K562 (cell line): ENCODE measurements around the gene MTMR4. TPM values are rescaled to one million over a fixed set of nuclear protein-coding genes. Genes with fewer than 3 reads are reported as not detected.
"Not testable (repeated sequence)": the region's sequence is repeated elsewhere in the genome, so short reads cannot be mapped to it uniquely, and the experiment has no call there.

ENCODE experiments used
- ATAC-seq: fragments of 200-7000 bp; cut with Tn5 transposase; 3 replicates; pipeline ENCODE4 v1.9.1; 2020; ENCODE audit warnings: moderate library complexity
- BruUV-seq: library from RNA; stranded (reverse); fragments of 400-500 nt; replicated peaks from 2 replicates; lab custom pipeline; 2021; lab: Mats Ljungman, UMichigan
- CTCF ChIA-PET: fragments of 300-600 bp; formaldehyde crosslinking; extraction: SDS; loops from one replicate; lab custom pipeline; 2021; ENCODE audit warnings: low intra/inter-chr PET ratio; lab: Yijun Ruan, JAX
- POLR2A ChIA-PET: fragments of 300-600, 350-650 bp; sonication (Branson Sonifier 250); formaldehyde crosslinking; extraction: SDS; loops from one replicate; lab custom pipeline; 2021; ENCODE audit warnings: antibody characterized with exemption, inconsistent platforms; lab: Yijun Ruan, JAX
- DNase-seq, 4 experiments: peaks; one replicate each; pipeline versions ENCODE4 v3.0.0 to v3.0.0-alpha.2; 2011 to 2018; ENCODE audit warnings: low spot score in 3 of 4, mixed read lengths in 3 of 4; ENCODE audit errors: extremely low read depth in 1 of 4
- FAIRE-seq: peaks from 2 replicates; lab custom pipeline; 2011; peaks lifted over from hg19 to GRCh38; lab: Jason Lieb, UNC
- H2AFZ ChIP-seq: 2 replicates; pipeline ENCODE4 v1.6.0; 2011; ENCODE audit warnings: low read depth, low read length, control low read depth, inconsistent platforms
- H3K27ac ChIP-seq: fragments of 200-600 bp; 3 replicates; pipeline ENCODE4 v1.8.0; 2011; ENCODE audit warnings: low read depth, mild to moderate bottlenecking, control low read depth, inconsistent platforms, low read length, moderate library complexity, mixed read lengths; ENCODE audit errors: extremely low read depth
- H3K27me3 ChIP-seq, 2 experiments: fragments of 300-600 bp in 1 of 2; 2 replicates in 1 of 2; 3 replicates in 1 of 2; pipeline versions ENCODE4 v1.6.0 to v1.8.0; 2011; ENCODE audit warnings: inconsistent platforms in 2 of 2, low read length in 2 of 2, mild to moderate bottlenecking in 1 of 2, mixed read lengths in 1 of 2, moderate library complexity in 1 of 2; ENCODE audit not compliant: control insufficient read depth in 2 of 2, insufficient read depth in 2 of 2
- H3K36me3 ChIP-seq: fragments of 300-600 bp; 3 replicates; pipeline ENCODE4 v1.8.0; 2011; ENCODE audit warnings: mild to moderate bottlenecking, low read length, inconsistent platforms; ENCODE audit not compliant: control insufficient read depth, insufficient read depth
- H3K4me1 ChIP-seq, 2 experiments: fragments of 200-600 bp in 1 of 2; replicated peaks in 1 of 2; 2 replicates in 1 of 2; 3 replicates in 1 of 2; pipeline versions ENCODE4 v1.5.1 to v1.8.0; 2011; ENCODE audit warnings: inconsistent platforms in 2 of 2, low read length in 2 of 2, mild to moderate bottlenecking in 1 of 2, mixed read lengths in 1 of 2, moderate library complexity in 1 of 2; ENCODE audit not compliant: control insufficient read depth in 2 of 2, insufficient read depth in 2 of 2
- H3K4me2 ChIP-seq: 2 replicates; pipeline ENCODE4 v1.6.1; 2011; ENCODE audit warnings: low read length, control low read depth, inconsistent platforms, mixed read lengths; ENCODE audit not compliant: insufficient read depth
- H3K4me3 ChIP-seq: fragments of 200-600 bp; sonication (generic), shearing (Covaris generic); 2 replicates; pipeline ENCODE4 v1.5.1; 2016; ENCODE audit warnings: control low read depth, inconsistent platforms
- H3K79me2 ChIP-seq: fragments of 200-600 bp; 3 replicates; pipeline ENCODE4 v1.8.0; 2011; ENCODE audit warnings: low read length, inconsistent platforms; ENCODE audit not compliant: control insufficient read depth, insufficient read depth
- H3K9ac ChIP-seq, 2 experiments: 2 replicates each; pipeline versions ENCODE4 v1.6.0 to v1.6.1; 2011; ENCODE audit warnings: low read depth in 2 of 2, low read length in 2 of 2, control low read depth in 1 of 2, inconsistent platforms in 1 of 2, mild to moderate bottlenecking in 1 of 2, mixed read lengths in 1 of 2; ENCODE audit not compliant: insufficient read depth in 1 of 2
- H3K9me1 ChIP-seq: one replicate; pipeline ENCODE4 v1.6.0; 2011; ENCODE audit warnings: inconsistent platforms, mild to moderate bottlenecking, low read length, moderate library complexity; ENCODE audit not compliant: control insufficient read depth, insufficient read depth
- H3K9me3 ChIP-seq: replicated peaks from 2 replicates; pipeline ENCODE4 v1.5.1; 2011; ENCODE audit warnings: low read depth, low read length, inconsistent platforms; ENCODE audit not compliant: control insufficient read depth, insufficient read depth
- H4K20me1 ChIP-seq: replicated peaks from 2 replicates; pipeline ENCODE4 v1.6.1; 2011; ENCODE audit warnings: low read length, inconsistent platforms, mixed read lengths; ENCODE audit not compliant: control insufficient read depth, insufficient read depth
- BRF1 ChIP-seq: IDR thresholded peaks from 3 replicates; pipeline ENCODE4 v1.6.1; 2011; ENCODE audit warnings: borderline replicate concordance, mild to moderate bottlenecking; ENCODE audit not compliant: insufficient read length; ENCODE audit errors: extremely low read depth
- CSDE1 ChIP-seq, 2 experiments: fragments of 450-650 bp; IDR thresholded peaks; 2 replicates each; pipeline ENCODE4 v1.6.1; 2016; ENCODE audit warnings: mild to moderate bottlenecking in 1 of 2
- ETS2 ChIP-seq: IDR thresholded peaks from 2 replicates; pipeline ENCODE4 v1.6.1; 2016; ENCODE audit warnings: borderline replicate concordance, missing genetic modification characterization, mild to moderate bottlenecking, moderate library complexity, missing compliant biosample characterization; ENCODE audit not compliant: poor library complexity, severe bottlenecking
- FOS ChIP-seq: IDR thresholded peaks from 3 replicates; pipeline ENCODE4 v1.6.1; 2011; ENCODE audit not compliant: insufficient read length; ENCODE audit errors: extremely low read depth
- HMG20A ChIP-seq: fragments of 450-650 bp; formaldehyde crosslinking; conservative IDR thresholded peaks from 2 replicates; pipeline ENCODE4 v1.4.0; 2020; ENCODE audit warnings: mild to moderate bottlenecking, mixed read lengths
- KAT2B ChIP-seq: IDR thresholded peaks from one replicate; pipeline ENCODE4 v1.6.1; 2012; ENCODE audit warnings: low read depth, mild to moderate bottlenecking, control low read depth, inconsistent platforms, low read length, moderate library complexity
- MXI1 ChIP-seq: IDR thresholded peaks from 2 replicates; pipeline ENCODE4 v1.6.1; 2011; ENCODE audit warnings: low read depth, mild to moderate bottlenecking, improper control_type of control experiment, low read length
- MYC ChIP-seq, 2 experiments: fragments of 250-450 bp in 1 of 2; sonication (Bioruptor Pico) in 1 of 2; IDR thresholded peaks; 2 replicates each; pipeline versions ENCODE4 v1.5.1 to v1.6.1; 2012 to 2021; ENCODE audit warnings: low read depth in 2 of 2, borderline replicate concordance in 1 of 2, improper control_type of control experiment in 1 of 2, low read length in 1 of 2, mild to moderate bottlenecking in 1 of 2, moderate library complexity in 1 of 2
- NR2C2 ChIP-seq, 2 experiments: fragments of 200-800 bp in 1 of 2; sonication (Bioruptor generic) in 1 of 2; sonication (generic) in 1 of 2; formaldehyde crosslinking in 1 of 2; IDR thresholded peaks; 2 replicates each; pipeline versions ENCODE4 v1.6.1 to v1.8.0; 2016 to 2022; ENCODE audit warnings: mild to moderate bottlenecking in 1 of 2, missing compliant biosample characterization in 1 of 2, missing genetic modification characterization in 1 of 2, missing genetic modification reagents in 1 of 2
- POLR2A ChIP-seq: fragments of 450-650 bp; conservative IDR thresholded peaks from 2 replicates; pipeline ENCODE4 v1.6.1; 2016
- RBM25 ChIP-seq: fragments of 200-400 bp; formaldehyde crosslinking; IDR thresholded peaks from 2 replicates; pipeline ENCODE4 v1.6.1; 2018; ENCODE audit warnings: low read length, low read depth, moderate library complexity; ENCODE audit not compliant: severe bottlenecking
- RBM34 ChIP-seq: fragments of 200-400 bp; formaldehyde crosslinking; IDR thresholded peaks from 2 replicates; pipeline ENCODE4 v1.6.1; 2018; ENCODE audit warnings: low read length, borderline replicate concordance; ENCODE audit not compliant: insufficient read depth
- TEAD1 ChIP-seq, 2 experiments: fragments of 450-650 bp in 1 of 2; sonication (generic) in 1 of 2; formaldehyde crosslinking; IDR thresholded peaks; 2 replicates each; pipeline versions ENCODE4 v1.4.0 to v1.8.0; 2020 to 2022; ENCODE audit warnings: mild to moderate bottlenecking in 2 of 2, missing genetic modification reagents in 1 of 2
- ZNF124 ChIP-seq: sonication (generic); formaldehyde crosslinking; IDR thresholded peaks from 2 replicates; pipeline ENCODE4 v1.8.1; 2022; ENCODE audit warnings: missing genetic modification reagents
- ZNF239 ChIP-seq: fragments of 250-450 bp; sonication (Bioruptor Pico); IDR thresholded peaks from 2 replicates; pipeline ENCODE4 v1.4.0; 2020; ENCODE audit warnings: mild to moderate bottlenecking
- WGBS: fragments of 100-300 bp; shearing (Covaris generic); methylation state at CpG from one replicate; pipeline ENCODE4 v1.1.6; 2016; ENCODE audit warnings: low coverage, mixed read lengths; ENCODE audit not compliant: insufficient coverage; ENCODE audit errors: missing lambda C conversion rate; 5-methylcytosine and 5-hydroxymethylcytosine counted together
- in situ Hi-C: fragments of 300-500 bp; cut with MboI; formaldehyde crosslinking; loops from 4 replicates; pipeline ENCODE4 v1.15.0; 2018; ENCODE audit warnings: inconsistent platforms, mixed read lengths
- intact Hi-C: fragments of 100-400 bp; cut with micrococcal nuclease; formaldehyde crosslinking; loops from 2 replicates; pipeline ENCODE4 v1.14.2; 2022
- polyA plus RNA-seq, 8 experiments: library from polyadenylated mRNA; depleted of rRNA in 4 of 8; stranded (reverse) in 5 of 8; unstranded in 3 of 8; fragments of >200 nt; fragmentation: Nextera tagmentation in 2 of 8; fragmentation: Illumina TruSeq in 1 of 8; extraction: Ambion mirVana in 2 of 8; extraction: Trizol in 1 of 8; gene quantifications; 2 replicates each; pipeline versions ENCODE4 v1.2.1 to v1.2.3, GENCODE V29; 2011 to 2014; ENCODE audit warnings: inconsistent platforms in 1 of 8, missing spikeins in 1 of 8
- total RNA-seq, 7 experiments: library from RNA; depleted of rRNA in 6 of 7; stranded (reverse); fragments of >200 nt in 6 of 7; fragmentation: Illumina TruSeq in 2 of 7; extraction: Trizol in 2 of 7; gene quantifications; 2 replicates each; pipeline versions ENCODE4 v1.2.1 to v1.2.3, GENCODE V29; 2011 to 2021; ENCODE audit warnings: low replicate concordance in 1 of 7

Gene MTMR4
- total and polyA plus RNA-seq, 9 of the 15 experiments (the other 6 are each of a cell fraction or from before 2014, with no cell fraction given) = 8.8 to 45.7 (median 28.7) TPM

GRCh38 chr17:58556833-58557250 is 42.4 kb upstream of the MTMR4 start:
- TF ChIP-seq BRF1 = no peak
- no peak for TF ChIP-seq MXI1
- no peak for TF ChIP-seq RBM25
- no peak for TF ChIP-seq POLR2A
- no peak for TF ChIP-seq ZNF124 (CRISPR knock-in tag)
- TF ChIP-seq KAT2B = no peak
- TF ChIP-seq NR2C2 (CRISPR knock-in tag; IDR thresholded peaks at IDR 0.05) = no peak
- no peak for TF ChIP-seq NR2C2 (tag; IDR thresholded peaks at IDR 0.05)
- TF ChIP-seq ZNF239 (CRISPR knock-in tag) = no peak
- TF ChIP-seq ETS2 = no peak
- no peak for TF ChIP-seq MYC (IDR thresholded peaks at IDR 0.05; ENCODE audit: low read depth, low read length)
- no peak for TF ChIP-seq MYC (CRISPR knock-in tag; IDR thresholded peaks at IDR 0.05; ENCODE audit: borderline replicate concordance, low read depth)
- no peak for TF ChIP-seq TEAD1 (CRISPR knock-in tag; IDR thresholded peaks at IDR 0.05)
- TF ChIP-seq HMG20A (CRISPR knock-in tag) = no peak
- no peak for TF ChIP-seq RBM34
- TF ChIP-seq CSDE1 (IDR thresholded peaks at IDR 0.05) = no peak
- TF ChIP-seq FOS = no peak
- TF ChIP-seq, all 486 proteins: peak for 0
- H2AFZ ChIP-seq = peak overlapping the region; percentile 34
- H3K4me2 ChIP-seq = no peak overlapping the region
- intact Hi-C loops = no loop called here
- ATAC-seq (no peak), FAIRE-seq (no peak), DNase-seq (no peak)
- H3K4me3 ChIP-seq = no peak overlapping the region
- 5% methylated on average over 5 of the region's 5 CpGs for WGBS
- H3K4me1 ChIP-seq = no peaks in the 10 kb centered on the region
- peaks cover 13 to 21% of the 10 kb centered on the region in 2 experiments for H3K27me3 ChIP-seq
- H3K9me1 ChIP-seq = no peaks in the 10 kb centered on the region
- no TSS peak for BruUV-seq
- H3K9me3 ChIP-seq = no peaks in the 10 kb centered on the region
- POLR2A ChIA-PET = interaction anchor here (0.9 kb wide), 1 partner anchor 74 kb away, joined by 7 read pairs; no protein-coding TSS in a partner anchor
- no peak overlapping the region for H3K27ac ChIP-seq
- no peak overlapping the region for H3K9ac ChIP-seq
- CTCF ChIA-PET = no interaction called here
- H4K20me1 ChIP-seq = no peaks in the 10 kb centered on the region
- no peaks in the 10 kb centered on the region for H3K79me2 ChIP-seq
- in situ Hi-C loops = no loop called here
- no peaks in the 10 kb centered on the region for H3K36me3 ChIP-seq

GRCh38 chr17:58555109-58555508 is 40.7 kb upstream of the MTMR4 start:
- peaks cover 23 to 24% of the 10 kb centered on the region in 2 experiments for H3K27me3 ChIP-seq
- H3K4me1 ChIP-seq, H3K9ac ChIP-seq, FAIRE-seq, BruUV-seq, DNase-seq, ATAC-seq, H3K9me3 ChIP-seq, H2AFZ ChIP-seq, H3K27ac ChIP-seq, CTCF ChIA-PET, H3K4me2 ChIP-seq, H3K4me3 ChIP-seq, H3K9me1 ChIP-seq, intact Hi-C loops, in situ Hi-C loops, H3K79me2 ChIP-seq, H3K36me3 ChIP-seq, H4K20me1 ChIP-seq: not testable (repeated sequence)
- WGBS = 14% methylated on average over 2 of the region's 3 CpGs
- POLR2A ChIA-PET = interaction anchor here (0.7 kb wide), 1 partner anchor 885 kb away, joined by 4 read pairs; no protein-coding TSS in a partner anchor
